HepG2 (cell line): ENCODE data around the gene USP40. TPM values are rescaled to one million over a fixed set of nuclear protein-coding genes. Genes with fewer than 3 reads are reported as not detected.

Experiments used
- ATAC-seq: fragments of 200-7000 bp; cut with Tn5 transposase; 3 replicates; pipeline ENCODE4 v1.9.1; 2020; ENCODE audit warnings: mild to moderate bottlenecking, moderate library complexity
- BruUV-seq: library from RNA; stranded (reverse); fragments of 400-500 nt; replicated peaks from 2 replicates; lab custom pipeline; 2021; lab: Mats Ljungman, UMichigan
- CTCF ChIA-PET: fragments of 300-600 bp; formaldehyde crosslinking; extraction: SDS; loops from one replicate; lab custom pipeline; 2021; ENCODE audit warnings: low total read pairs, inconsistent platforms, low intra/inter-chr PET ratio; lab: Yijun Ruan, JAX
- POLR2A ChIA-PET: fragments of 350-600 bp; sonication (Branson Sonifier 250); formaldehyde crosslinking; loops from one replicate; lab custom pipeline; 2020; ENCODE audit warnings: antibody characterized with exemption, inconsistent platforms; lab: Yijun Ruan, JAX
- DNase-seq: peaks from one replicate; pipeline ENCODE4 v3.0.0-alpha.2; 2015; ENCODE audit warnings: low spot score
- FAIRE-seq: peaks from 3 replicates; lab custom pipeline; 2011; peaks lifted over from hg19 to GRCh38; lab: Jason Lieb, UNC
- H2AFZ ChIP-seq: one replicate; pipeline ENCODE4 v1.6.1; 2011; ENCODE audit warnings: low read length, inconsistent platforms
- H3K27ac ChIP-seq: fragments of 300-600 bp; 3 replicates; pipeline ENCODE4 v1.8.0; 2011; ENCODE audit warnings: mixed run types, mild to moderate bottlenecking, mixed read lengths, low read length, inconsistent platforms; ENCODE audit not compliant: insufficient read depth; ENCODE audit errors: extremely low read length
- H3K27me3 ChIP-seq, 2 experiments: fragments of 200-600 bp in 1 of 2; 2 replicates in 1 of 2; 3 replicates in 1 of 2; pipeline versions ENCODE4 v1.6.0 to v1.8.0; 2011; ENCODE audit warnings: low read length in 2 of 2, mild to moderate bottlenecking in 2 of 2, moderate library complexity in 2 of 2, inconsistent platforms in 1 of 2; ENCODE audit not compliant: insufficient read depth in 2 of 2, control insufficient read depth in 1 of 2
- H3K36me3 ChIP-seq, 2 experiments: fragments of 200-600 bp in 1 of 2; replicated peaks in 1 of 2; 2 replicates in 1 of 2; 3 replicates in 1 of 2; pipeline versions ENCODE4 v1.5.1 to v1.8.0; 2011; ENCODE audit warnings: low read length in 2 of 2, inconsistent platforms in 1 of 2; ENCODE audit not compliant: insufficient read depth in 2 of 2, control insufficient read depth in 1 of 2
- H3K4me1 ChIP-seq: 2 replicates; pipeline ENCODE4 v1.5.1; 2012; ENCODE audit warnings: low read length, inconsistent platforms; ENCODE audit not compliant: insufficient read depth
- H3K4me2 ChIP-seq: 2 replicates; pipeline ENCODE4 v1.6.0; 2011; ENCODE audit warnings: low read depth, low read length, inconsistent platforms
- H3K4me3 ChIP-seq, 3 experiments: fragments of 200-600 bp in 1 of 3; sonication (generic), shearing (Covaris generic) in 1 of 3; replicated peaks in 1 of 3; 2 replicates each; pipeline ENCODE4 v1.5.1; 2011 to 2016; ENCODE audit warnings: low read length in 3 of 3, inconsistent platforms in 2 of 3, low read depth in 2 of 3, mild to moderate bottlenecking in 2 of 3, control low read depth in 1 of 3, mixed read lengths in 1 of 3; ENCODE audit not compliant: insufficient read depth in 1 of 3
- H3K79me2 ChIP-seq: one replicate; pipeline ENCODE4 v1.6.1; 2011; ENCODE audit warnings: low read length, inconsistent platforms; ENCODE audit not compliant: insufficient read depth
- H3K9ac ChIP-seq: 2 replicates; pipeline ENCODE4 v1.6.0; 2011; ENCODE audit warnings: mild to moderate bottlenecking, low read depth, low read length, inconsistent platforms; ENCODE audit not compliant: insufficient read depth
- H3K9me3 ChIP-seq: 2 replicates; pipeline ENCODE4 v1.5.1; 2012; ENCODE audit warnings: mild to moderate bottlenecking, low read length
- H4K20me1 ChIP-seq: 2 replicates; pipeline ENCODE4 v1.6.0; 2011; ENCODE audit warnings: inconsistent platforms, mild to moderate bottlenecking, low read length, moderate library complexity; ENCODE audit not compliant: insufficient read depth
- PHF5A ChIP-seq: IDR thresholded peaks from one replicate; pipeline ENCODE4 v1.6.1; 2018; ENCODE audit warnings: low read depth, missing genetic modification reagents; ENCODE audit not compliant: unreplicated experiment
- RNF2 ChIP-seq: fragments of 450-650 bp; conservative IDR thresholded peaks from 2 replicates; pipeline ENCODE4 v1.6.1; 2016; ENCODE audit warnings: low read depth
- ZHX1 ChIP-seq: sonication (generic); formaldehyde crosslinking; IDR thresholded peaks from 2 replicates; pipeline ENCODE4 v1.8.1; 2022; ENCODE audit warnings: low read depth, mild to moderate bottlenecking, missing genetic modification reagents
- ZNF501 ChIP-seq: sonication (generic); formaldehyde crosslinking; IDR thresholded peaks from 2 replicates; pipeline ENCODE4 v1.5.1; 2020; ENCODE audit warnings: mild to moderate bottlenecking, moderate library complexity, missing genetic modification reagents
- WGBS: methylation state at CpG from one replicate; pipeline ENCODE4 v1.1.6; 2017; ENCODE audit warnings: low lambda C conversion rate; 5-methylcytosine and 5-hydroxymethylcytosine counted together
- in situ Hi-C: cut with HindIII; loops from 2 replicates; pipeline ENCODE4 v1.10.0; 2017; ENCODE audit warnings: low pct_unique_long_range_greater_than_20kb; ENCODE audit not compliant: extremely low pct_ligation_motif_present
- intact Hi-C: fragments of 100-400 bp; cut with micrococcal nuclease; formaldehyde crosslinking; loops from one replicate; pipeline ENCODE4 v1.10.0; 2022; ENCODE audit not compliant: unreplicated experiment
- polyA plus RNA-seq, 8 experiments: library from polyadenylated mRNA; depleted of rRNA in 3 of 8; stranded (reverse) in 7 of 8; unstranded in 1 of 8; fragments of >200 nt; fragmentation: Illumina TruSeq in 4 of 8; extraction: Trizol in 4 of 8; gene quantifications; 2 replicates each; pipeline versions ENCODE4 v1.2.1 to v1.2.3, GENCODE V29; 2011 to 2016; ENCODE audit warnings: low read depth in 4 of 8, missing spikeins in 1 of 8, mixed read lengths in 1 of 8; ENCODE audit not compliant: insufficient read depth in 1 of 8
- total RNA-seq, 5 experiments: library from RNA; depleted of rRNA; stranded (reverse); fragments of >200 nt; fragmentation: Illumina TruSeq; extraction: Trizol; gene quantifications; 2 replicates each; pipeline ENCODE4 v1.2.3, GENCODE V29; 2016; ENCODE audit warnings: low read depth in 1 of 5

The USP40 gene
- total and polyA plus RNA-seq, 2 of the 13 experiments (the other 11 are each of a cell fraction or from before 2014, with no cell fraction given) = 41.0 to 46.3 TPM

GRCh38 chr2:233437439-233437955 lies 129.1 kb downstream of the USP40 start (continued):
- TF ChIP-seq ZHX1 = no peak

- H3K9ac ChIP-seq = no peak overlapping the region
- WGBS = 94% methylated on average over 11 of the region's 17 CpGs
- H3K4me2 ChIP-seq = no peak overlapping the region
- H3K4me1 ChIP-seq = no peaks in the 10 kb centered on the region
- H2AFZ ChIP-seq = no peak overlapping the region
- FAIRE-seq (no peak), ATAC-seq (no peak), DNase-seq (no peak)
- no TSS peak for BruUV-seq
- no peak overlapping the region for H3K4me3 ChIP-seq
- peaks cover 29 to 49% of the 10 kb centered on the region in 2 experiments for H3K36me3 ChIP-seq
- no peaks in the 10 kb centered on the region for H3K27me3 ChIP-seq
- intact Hi-C loops = no loop called here
- no peak overlapping the region for H3K27ac ChIP-seq
- H3K9me3 ChIP-seq = no peaks in the 10 kb centered on the region
- no peak for TF ChIP-seq PHF5A (CRISPR knock-in tag)
- TF ChIP-seq RNF2 = no peak
- no peak for TF ChIP-seq ZNF501
- ChIA-PET CTCF (no interaction called here), POLR2A (no interaction called here)
- in situ Hi-C loops = no loop called here
- H4K20me1 ChIP-seq = no peaks in the 10 kb centered on the region; the same call in 1 of the 2 replicates
- H3K79me2 ChIP-seq = no peaks in the 10 kb centered on the region
Observed at GRCh38 chr2:233436691-233437438, 129.7 kb downstream of the USP40 start.
